ENCODE data around the gene SLAMF7.

DNA sequence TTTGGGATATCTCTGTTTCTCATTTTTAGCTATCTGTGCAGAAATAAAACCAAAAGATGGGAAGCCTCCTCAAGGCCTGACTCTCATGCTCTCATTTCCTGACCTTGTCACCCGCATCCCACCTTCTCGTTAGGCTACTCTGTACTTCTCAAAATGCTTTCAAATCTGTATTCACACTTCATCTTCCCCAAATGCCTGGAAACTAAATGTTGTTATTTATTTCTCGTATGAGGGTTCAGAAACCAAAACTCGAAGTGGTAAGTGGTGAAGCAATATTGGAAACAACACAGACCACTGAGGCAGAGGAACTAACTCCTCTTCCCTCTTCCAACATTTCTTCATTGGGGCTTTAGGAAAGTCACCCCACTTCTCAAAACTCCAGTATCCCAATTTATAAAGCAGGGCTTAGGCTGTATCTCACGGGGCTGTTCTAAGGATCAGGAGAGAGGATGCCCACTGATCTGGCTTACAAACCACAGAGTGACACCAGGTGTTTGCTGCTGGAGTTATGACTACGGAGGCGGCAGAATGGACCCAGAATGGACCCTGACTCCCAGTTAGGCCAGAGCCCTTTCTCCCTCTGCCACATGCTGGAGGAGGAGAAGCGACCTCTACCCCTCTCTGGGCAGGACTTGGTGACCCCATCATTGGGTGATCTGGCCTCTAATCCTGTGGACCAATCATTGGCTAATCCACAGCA lies 3.5 kb downstream of the SLAMF7 start:
- TF ChIP-seq POLR2AphosphoS5 (IDR thresholded peaks at IDR 0.05; ENCODE audit: borderline replicate concordance, low read depth, low read length) (no peak), EZH2 (IDR thresholded peaks at IDR 0.05) (no peak)
